Pons (tissue), 1 donor: Measurements from ENCODE around the gene PCDHA1.

ENCODE experiments used
- DNase-seq: peaks from one replicate; pipeline ENCODE4 v3.0.0-alpha.2; 2016; ENCODE audit warnings: low spot score

Gene PCDHA1

DNA sequence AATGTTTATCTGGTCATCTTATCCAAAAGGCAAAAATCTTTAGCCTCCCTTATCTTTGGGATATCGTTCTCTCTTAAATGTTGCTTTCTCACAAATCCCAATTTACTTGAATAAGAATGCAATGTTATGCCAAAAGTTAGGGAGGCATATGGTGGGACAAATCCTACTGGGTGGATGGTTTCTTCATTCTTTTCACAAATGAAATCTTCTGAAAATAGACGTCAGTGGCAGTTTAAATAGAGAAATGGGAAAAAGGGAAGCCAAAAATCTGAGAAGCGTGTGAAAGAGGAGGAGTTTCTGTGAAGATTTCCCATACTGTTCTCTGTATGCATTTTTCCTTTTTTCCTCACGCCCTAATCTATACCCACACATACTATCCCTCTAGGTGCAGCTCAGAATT, 137.7 kb downstream of the PCDHA1 start:
- no peak for DNase-seq

DNA sequence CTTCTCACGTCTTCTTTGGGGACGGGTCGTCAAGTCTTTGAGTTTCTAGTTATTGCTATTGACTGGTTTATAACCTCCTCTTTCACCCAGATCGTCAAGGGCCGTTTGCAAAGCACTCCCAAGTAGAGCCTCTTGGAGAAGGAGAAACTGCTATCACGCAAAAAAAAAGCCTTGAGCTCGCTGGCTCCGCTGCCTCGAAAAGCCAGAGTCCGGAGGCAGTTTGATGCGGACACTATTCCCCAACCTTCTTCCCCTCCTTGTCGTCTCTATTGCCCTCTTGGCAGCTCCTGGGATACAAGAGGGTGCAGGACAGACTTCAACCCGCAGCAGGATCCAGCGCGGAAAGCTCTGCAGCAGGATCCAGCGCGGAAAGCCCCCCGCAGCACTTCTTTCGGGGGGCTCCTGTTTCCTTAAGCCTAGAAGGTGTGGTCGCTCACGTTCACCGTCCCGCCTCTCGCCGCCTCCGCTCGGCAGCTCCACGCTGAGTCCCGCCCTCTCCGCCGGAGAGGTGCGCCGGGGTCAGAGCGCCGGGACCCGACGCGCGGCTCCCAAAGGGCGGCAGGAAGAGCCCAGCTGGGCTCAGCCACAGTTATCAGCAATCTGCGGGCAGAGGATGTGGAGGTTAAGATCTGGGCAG, 140.0 kb downstream of the PCDHA1 start, which contains the start of gene PCDHAC1:
PCDHAC1 (plus strand) TSS at position 494 of the 637 bp plus-strand sequence. CDS start 594 bp downstream, outside the sequence.
- DNase-seq, result no peak

DNA sequence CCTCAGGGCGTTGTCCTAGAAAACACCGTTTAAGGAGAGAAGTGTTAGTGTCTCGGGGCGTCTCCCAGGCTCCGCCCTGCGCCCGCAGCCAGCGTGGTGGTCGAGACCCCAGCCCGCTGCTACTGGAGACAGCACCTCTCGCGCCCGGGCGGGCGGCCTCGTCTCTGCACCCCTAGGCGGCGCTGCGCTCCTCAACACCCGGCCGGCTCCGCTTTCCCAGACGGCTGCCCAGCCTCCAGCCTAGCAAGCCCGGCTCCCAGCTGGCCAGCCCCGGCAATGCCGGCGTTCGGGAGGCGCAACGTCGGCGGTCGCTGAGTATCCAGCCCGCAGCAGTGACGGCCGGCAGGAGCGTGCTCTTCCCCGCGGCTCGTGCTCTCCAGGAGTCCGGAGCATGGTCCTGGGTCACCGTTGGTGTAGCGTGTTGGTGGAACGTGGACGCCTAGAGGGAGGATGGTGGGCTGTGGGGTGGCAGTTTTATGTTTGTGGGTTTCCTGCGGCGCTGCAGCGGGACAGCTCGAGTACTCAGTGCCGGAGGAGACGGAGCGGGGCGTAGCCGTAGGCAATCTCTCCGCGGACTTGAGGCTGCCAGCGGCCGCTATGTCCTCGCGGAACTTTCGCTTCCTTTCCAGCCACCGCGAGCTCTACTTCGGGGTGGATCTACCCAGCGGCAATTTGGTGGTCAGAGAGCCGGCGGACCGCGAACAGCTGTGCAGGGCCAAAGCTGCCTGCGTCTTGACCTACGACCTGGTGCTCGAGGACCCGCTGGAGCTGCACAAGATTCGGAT, 140.7 kb downstream of the PCDHA1 start:
- DNase-seq, result peak; percentile 61

DNA sequence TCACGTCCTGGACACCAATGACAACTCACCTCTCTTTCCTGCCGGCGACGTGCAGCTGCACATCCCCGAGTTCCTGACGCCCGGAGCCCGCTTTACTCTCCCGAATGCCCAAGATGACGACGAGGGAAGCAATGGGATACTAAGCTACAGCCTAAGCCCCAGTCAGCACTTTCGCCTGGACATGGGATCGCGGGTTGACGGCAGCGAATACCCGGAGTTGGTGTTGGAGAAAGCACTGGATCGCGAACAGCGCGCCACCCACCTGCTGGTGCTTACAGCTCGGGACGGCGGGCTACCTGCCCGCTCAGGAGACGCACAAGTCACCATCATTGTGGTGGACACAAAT, 141.3 kb downstream of the PCDHA1 start:
- no peak for DNase-seq

DNA sequence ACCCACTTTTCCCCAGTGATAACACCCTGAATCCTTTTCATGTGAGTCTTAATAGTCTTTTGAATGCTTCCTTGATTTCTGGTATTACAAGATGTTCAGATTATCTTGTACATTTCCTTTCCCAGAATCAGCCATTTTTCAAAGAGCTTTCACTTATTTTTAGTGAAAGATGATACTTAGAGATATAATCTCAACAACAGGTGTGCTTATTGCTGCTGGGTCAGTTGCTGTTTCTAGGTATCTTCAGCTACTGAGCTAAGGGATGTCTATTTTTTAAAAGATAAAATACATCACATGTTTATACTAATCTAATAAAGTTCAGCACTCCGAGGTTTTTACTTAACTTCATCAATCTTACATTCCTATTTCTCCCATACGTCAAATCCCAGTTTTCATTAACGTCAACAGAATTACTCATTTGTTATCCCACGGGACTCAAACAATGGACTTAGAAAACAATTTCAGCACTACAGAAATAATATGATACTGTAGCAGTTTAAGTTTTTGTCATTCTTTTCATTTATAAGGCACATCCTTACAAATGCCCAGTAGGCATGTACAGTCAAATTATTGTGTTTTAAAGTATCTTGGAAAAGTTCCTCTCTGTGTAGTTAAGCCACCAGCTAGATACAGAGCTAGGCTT, 149.1 kb downstream of the PCDHA1 start:
- no peak for DNase-seq

DNA sequence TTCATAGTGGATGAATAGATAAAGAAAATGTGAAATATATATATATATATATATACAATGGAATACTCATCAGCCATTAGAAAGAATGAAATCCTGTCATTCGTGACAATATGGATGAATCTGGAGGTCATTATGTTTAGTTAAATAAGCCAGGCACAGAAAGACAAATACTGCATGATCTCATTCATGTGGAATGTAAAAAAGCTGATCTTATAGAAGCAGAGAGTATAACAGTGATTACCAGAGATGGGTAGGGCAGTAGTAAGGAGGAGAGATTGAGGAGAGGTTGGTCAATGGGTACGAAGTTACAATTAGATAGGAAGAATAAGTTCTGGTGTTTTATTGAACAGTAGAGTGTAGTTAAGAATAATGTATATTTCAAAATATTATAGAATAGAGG, 160.6 kb downstream of the PCDHA1 start:
- no peak for DNase-seq

DNA sequence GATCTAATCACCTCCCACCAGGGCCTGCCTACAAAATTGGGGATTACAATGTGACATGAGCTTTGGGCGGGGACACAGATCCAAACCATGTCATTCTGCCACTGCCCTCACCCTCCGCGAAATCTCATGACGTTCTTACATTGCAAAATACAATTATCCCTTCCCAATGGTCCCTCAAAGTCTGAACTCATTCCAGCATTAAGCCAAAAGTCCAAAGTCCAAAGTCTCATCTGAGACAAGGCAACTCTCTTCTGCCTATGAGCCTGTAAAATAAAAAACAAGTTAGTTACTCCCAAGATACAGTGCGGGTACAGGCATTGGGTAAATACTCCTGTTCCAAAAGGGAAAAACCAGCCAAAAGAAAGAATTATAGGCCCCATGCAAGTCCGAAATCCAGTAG, 165.7 kb downstream of the PCDHA1 start:
- DNase-seq, result no peak

DNA sequence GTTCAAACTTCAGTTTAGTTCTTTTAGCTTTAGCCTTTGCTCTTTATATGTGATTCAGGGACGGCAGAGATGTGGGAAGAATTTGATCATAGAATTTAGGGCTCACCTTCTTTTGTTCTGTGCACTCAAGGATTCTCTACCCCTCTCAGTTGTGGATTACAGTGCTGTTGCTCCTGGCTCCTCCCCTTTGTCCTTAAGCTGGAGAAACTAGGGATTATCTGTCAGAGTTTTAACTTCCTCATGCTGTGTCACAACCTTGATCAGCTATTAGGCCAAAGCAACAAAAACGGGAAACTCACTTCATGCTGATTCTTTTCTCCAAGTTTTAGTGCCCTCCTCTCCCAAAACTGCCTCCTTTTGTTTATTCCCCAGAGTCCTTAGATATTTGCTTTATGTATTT, 167.3 kb downstream of the PCDHA1 start:
- DNase-seq, result no peak

DNA sequence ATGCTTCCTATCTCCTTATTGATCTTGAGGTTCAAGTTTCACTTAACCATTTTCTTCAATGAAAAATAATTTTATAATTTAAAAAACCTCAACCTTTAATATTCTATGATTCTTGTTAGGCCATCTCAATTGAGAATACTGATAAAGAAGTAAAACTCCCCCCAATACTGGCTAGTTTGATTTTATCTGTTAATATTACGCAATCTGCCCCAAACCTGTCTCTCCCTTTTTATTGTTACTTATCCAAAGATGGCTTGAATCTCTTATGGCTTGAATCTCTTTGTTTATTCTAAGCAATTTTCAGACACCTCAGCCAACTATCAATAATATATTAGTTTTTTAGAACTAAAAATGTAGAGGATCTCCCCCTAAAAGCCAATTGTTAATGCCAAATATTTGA, 176.2 kb downstream of the PCDHA1 start:
- no peak for DNase-seq

DNA sequence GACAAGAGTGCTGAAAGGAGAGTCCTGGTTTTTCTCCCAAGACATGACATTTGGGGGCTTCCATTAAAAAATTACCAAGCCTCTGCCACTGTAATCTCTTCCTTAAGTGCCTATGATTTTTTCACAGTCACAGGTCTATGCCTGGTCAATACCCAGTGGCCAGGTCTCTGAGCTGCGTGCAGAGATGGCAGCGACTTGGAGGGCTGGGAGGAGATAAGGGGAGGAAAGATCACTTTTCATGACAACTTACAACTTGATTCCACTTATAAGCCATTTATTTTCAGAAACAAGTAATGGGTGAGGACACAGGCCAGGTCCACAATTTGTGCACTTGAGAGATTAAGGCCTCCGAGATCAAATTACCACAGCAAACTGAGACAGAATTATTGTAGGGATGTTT, 178.4 kb downstream of the PCDHA1 start:
- DNase-seq, result no peak

DNA sequence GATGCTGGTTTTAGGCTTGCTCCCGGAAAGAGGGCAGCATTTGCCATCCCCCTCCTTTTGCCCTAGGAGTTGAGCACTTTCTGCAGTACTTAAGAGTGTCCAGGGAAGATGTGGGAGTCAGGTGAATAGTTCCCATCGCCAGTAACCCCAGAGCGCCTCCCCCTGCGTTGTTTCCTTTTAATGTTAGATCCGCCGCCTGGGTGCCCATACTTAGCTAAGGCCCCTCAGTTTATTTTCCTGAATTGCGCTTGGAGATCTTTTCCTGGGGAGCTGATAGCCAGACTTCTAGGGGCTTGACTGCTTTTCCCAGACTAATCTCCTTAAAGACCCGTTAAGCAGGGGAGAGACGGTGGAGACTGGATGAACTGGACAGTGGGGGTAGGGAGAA, 180.0 kb downstream of the PCDHA1 start:
- peak; percentile 52 for DNase-seq

DNA sequence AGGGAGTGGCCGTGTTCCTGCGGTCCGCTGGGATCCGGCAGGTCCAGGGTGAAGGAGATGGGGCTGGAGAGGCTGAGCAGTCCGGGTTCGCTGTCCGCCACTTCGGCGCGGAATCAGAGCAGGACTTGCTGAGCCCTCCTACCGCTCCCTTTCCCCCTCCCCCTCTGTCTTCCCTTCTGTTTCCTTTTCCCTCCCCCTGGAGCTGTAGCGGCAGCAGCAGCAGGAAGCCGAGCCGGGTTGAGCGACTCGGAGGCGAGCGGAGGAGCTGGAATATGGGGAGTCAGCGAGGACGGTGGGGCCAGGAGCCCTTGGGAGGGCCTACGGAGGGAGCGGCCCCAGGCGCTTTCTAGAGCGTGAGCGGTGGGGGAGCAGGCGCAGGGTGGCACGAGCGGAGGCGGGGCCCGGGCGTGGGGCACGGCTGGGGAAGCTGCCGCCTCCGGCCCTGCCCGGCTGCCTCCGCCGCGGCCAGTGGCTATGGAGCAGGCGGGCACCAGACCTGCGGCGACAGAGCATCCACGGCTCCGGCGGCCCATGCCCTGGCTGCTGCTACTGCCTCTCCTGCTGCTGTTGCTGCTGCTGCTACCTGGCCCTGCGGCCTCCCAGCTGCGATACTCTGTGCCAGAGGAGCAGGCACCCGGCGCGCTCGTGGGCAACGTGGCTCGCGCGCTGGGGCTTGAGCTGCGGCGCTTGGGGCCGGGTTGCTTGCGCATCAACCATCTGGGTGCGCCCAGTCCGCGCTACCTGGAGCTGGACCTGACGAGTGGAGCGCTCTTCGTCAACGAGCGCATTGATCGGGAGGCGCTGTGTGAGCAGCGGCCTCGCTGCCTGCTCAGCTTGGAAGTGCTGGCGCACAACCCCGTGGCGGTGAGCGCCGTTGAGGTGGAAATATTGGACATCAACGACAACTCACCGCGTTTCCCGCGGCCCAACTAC, 180.6 kb downstream of the PCDHA1 start, which contains the start of gene PCDHAC2:
PCDHAC2 (plus strand) TSS at position 184 of the 933 bp plus-strand sequence; CDS start at position 475, 291 bp downstream.
- peak; percentile 58 for DNase-seq

DNA sequence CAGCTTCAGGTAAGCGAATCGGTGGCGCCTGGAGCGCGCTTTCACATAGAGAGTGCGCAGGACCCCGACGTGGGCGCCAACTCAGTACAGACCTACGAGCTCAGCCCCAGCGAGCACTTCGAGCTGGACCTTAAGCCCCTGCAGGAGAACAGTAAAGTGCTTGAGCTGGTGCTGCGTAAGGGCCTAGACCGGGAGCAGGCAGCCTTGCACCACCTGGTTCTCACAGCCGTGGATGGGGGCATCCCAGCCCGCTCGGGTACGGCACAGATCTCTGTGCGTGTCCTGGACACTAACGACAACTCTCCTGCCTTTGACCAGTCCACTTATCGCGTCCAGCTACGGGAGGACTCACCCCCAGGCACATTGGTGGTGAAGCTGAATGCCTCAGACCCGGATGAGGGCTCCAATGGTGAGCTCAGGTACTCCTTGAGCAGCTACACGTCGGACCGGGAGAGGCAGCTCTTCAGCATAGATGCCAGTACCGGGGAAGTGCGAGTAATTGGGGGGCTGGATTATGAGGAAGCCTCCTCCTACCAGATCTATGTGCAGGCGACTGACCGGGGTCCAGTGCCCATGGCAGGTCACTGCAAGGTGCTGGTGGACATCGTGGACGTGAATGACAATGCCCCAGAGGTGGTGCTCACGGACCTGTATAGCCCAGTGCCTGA, 181.4 kb downstream of the PCDHA1 start:
- DNase-seq, result no peak

DNA sequence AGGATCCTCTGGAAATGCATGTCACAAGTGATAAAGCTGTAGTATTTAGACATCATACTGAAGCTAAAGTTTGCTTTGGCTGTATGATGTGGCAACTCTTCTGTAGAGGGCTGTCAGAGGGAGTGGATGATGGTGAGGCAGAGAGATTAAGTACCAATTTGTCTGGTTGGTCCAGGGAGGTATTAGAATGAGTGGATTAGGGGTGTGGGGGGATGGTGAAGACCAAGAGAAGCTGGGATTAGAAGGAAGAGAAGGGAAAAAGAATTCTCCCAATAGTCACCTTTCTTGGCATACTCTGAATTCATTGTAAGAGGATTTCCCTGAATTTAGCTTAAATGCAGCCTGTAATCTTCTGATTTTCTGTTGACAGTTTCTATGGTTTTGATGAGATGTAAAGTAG, 183.9 kb downstream of the PCDHA1 start:
- no peak for DNase-seq

DNA sequence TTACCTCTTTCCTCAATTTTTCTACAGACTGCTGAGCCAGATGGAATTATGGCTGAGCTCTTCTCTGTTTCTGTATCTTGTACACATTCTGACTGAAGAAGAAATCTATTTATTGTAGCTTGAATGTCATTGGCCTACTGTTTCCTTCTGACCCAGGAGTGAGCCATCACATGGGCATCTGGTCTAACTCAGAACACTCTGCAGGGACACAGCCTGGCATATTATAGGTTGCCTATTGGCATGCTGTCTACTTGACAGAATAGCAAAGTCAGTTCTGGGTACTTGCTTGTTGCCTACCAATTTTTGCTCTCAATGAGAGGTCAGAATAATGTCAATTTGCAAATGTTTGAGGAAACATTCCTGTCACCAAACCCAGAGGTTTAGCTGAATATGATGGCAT, 187.6 kb downstream of the PCDHA1 start:
- DNase-seq, result no peak

DNA sequence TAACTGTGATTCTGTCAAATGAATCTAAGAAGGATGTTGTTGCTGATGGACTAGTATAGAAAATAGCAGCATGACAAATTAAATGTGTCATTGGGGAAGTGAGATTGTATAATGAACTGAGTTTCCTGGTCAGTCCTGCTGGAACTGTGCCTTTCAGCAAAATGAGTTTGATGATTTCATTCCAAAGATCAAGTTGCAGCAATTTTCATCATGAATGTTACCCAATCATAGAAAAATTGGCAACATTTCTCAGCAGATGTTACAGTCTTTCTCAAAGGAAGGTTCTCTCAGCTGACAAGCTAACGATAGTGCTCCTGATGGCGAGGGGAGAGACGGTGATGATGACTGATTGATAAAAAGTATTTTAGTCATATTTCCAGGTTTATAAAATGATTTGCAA, 191.1 kb downstream of the PCDHA1 start:
- no peak for DNase-seq

DNA sequence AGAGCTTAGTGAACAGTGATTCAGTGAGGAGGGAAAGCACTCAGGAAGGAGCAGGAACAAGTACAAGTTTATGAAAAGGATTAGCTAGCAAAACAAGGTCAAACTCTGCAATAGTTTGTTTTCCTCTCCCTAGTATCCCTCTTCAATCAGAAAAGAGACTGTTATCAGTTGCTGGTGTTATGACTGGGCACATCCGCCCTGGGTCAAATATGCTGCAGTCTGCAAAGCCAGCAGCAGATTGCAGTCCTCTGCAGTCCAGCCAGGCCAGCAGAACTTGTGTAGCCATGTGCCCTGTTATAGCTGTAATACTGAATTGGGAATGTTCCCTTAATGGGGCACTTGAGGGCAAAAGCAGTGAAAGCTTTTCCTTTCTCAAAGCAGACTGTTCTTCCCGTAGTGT, 192.3 kb downstream of the PCDHA1 start:
- DNase-seq, result no peak

DNA sequence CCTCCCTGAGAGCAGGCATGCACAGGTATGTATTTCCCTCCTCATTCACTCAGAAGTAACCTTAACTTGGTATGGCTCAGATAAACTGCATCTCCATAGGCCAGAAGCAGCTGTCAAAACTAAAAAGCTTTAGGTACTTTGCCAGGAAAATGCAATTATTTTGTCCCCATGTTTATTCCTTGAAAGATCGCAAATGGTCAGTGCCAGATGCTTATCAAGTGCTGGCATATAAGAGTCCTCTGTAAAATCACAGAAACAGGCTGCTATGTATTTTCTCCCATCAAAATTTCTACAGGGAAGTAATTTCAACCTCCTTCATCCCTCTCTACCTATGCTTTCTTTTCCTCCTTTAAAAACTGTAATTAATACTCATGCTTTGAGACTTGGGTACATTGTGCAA, 193.0 kb downstream of the PCDHA1 start:
- DNase-seq, result no peak

DNA sequence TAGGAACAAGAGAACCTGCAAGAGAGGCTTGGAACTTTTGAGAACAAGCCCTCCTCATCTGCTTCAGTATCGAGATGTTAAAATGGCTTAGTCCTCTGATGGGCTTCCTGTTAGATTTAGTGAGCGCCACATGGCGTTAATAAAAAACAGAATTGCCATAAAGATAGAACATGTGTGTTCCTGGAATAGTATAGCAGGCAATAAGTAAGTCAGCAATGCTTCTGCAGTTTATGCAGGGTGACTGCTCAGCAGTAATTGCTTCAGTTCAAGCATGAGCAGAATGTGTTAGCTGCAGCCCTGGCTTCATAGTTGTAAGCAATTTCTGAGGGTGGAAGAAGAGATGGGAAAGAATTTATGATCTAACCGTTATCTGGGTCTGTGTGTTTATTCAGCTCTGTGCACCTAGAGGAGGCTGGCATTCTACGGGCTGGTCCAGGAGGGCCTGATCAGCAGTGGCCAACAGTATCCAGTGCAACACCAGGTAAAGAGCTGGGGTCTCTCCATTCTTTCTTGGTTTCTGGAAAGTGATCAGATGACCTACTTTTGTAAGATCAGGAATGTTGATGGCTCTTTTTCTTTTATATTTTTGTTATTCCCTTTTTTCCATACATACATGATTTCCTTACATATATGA, 196.3 kb downstream of the PCDHA1 start:
- DNase-seq, result no peak

DNA sequence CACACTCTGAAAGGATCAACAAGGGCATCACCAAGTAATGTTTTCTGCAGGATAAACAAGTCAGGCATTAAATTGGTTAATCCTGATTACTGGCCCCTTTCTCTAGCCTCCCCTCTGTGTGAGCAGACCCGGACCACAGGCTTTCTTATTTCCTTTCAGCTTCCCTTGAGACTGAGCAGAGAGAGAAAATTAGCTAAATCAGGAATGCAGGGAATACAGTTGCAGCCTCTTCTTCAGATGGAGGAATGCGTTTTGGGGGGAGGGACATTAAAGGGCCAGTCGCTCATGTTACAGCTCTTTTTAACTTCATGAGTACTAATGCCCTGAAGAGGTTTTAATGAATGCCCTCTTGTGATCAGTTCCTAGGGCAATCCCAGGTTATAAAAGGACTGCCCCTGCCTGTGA, 200.2 kb downstream of the PCDHA1 start:
- no peak for DNase-seq

DNA sequence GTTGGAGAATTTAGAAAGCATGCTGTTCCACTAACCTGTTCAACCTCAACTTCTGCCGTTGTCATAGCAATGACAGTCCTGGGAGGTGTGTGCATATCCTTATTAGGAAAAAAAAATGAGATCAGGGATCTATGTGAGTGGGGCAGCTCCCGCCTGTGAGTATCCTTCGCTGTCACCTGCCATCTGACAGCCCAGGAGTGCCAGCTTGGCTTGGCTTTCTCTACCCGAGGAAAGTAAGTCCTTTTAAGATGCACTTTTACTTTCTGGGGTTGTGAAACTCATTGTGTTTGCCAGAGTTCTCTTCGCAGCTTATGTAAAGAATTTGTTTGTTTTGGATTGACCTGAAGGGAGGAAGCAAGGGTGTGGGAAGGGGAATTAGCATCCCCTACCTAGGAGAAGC, 202.2 kb downstream of the PCDHA1 start:
- no peak for DNase-seq
